ENCODE data around the gene CIB1.
A peak's percentile ranks its signal among the peaks of the same experiment; 100 is the strongest.
"Not testable (repeated sequence)": the region's sequence is repeated elsewhere in the genome, so short reads cannot be mapped to it uniquely, and the experiment has no call there.

Gene CIB1

GRCh38 chr15:90233387-90234095 is at the start of gene CIB1:
CIB1 (minus strand) TSS chr15:90233941; CDS start chr15:90233885, 56 bp downstream.
- Histone ChIP-seq H3K36me3 (ENCODE audit: insufficient read depth, low read length) (peaks cover 3% of the 10 kb centered on the region; the same call in 1 of the 2 replicates), H3K79me2 (ENCODE audit: control insufficient read depth, insufficient read depth, low read length, unreplicated experiment) (peaks cover 16% of the 10 kb centered on the region), H2AFZ (ENCODE audit: low read length, unreplicated experiment) (peak within 1 kb of the TSS; percentile 26), H3K27me3 (ENCODE audit: insufficient read depth, low read length) (no peaks in the 10 kb centered on the region), H3K27ac (ENCODE audit: low read depth, low read length) (peak within 1 kb of the TSS; percentile 68), H3K4me1 (ENCODE audit: control insufficient read depth, insufficient read depth, low read length, unreplicated experiment) (peaks cover 5% of the 10 kb centered on the region), H3K4me3 (ENCODE audit: low read depth, low read length) (peak within 1 kb of the TSS; percentile 77)

DNA sequence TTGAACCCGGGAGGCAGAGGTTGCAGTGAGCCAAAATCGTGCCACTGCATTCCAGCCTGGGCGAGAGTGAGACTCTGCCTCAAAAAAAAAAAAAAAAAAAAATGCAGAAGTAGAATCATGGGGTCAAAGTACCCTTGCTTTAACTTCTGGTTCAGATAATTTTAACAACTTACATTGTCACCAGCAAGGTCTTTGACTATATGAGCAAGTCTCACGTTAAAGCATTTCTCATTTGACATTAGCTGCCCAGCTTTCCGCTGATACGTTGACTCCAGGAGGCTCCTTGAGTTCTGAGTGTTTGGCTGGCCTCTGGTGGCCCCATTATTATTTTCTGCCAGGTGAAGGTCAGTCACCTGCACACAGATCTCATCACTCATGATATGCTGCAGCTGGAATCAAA is 47.9 kb upstream of the CIB1 start:
- H2AFZ ChIP-seq (ENCODE audit: low read length, unreplicated experiment); H3K36me3 ChIP-seq (ENCODE audit: insufficient read depth, low read length); H3K4me1 ChIP-seq (ENCODE audit: control insufficient read depth, insufficient read depth, low read length, unreplicated experiment); H3K27ac ChIP-seq (ENCODE audit: low read depth, low read length); H3K79me2 ChIP-seq (ENCODE audit: control insufficient read depth, insufficient read depth, low read length, unreplicated experiment); H3K4me3 ChIP-seq (ENCODE audit: low read depth, low read length); H3K27me3 ChIP-seq (ENCODE audit: insufficient read depth, low read length): not testable (repeated sequence)

GRCh38 chr15:90280743-90281142 is 47.0 kb upstream of the CIB1 start:
- H3K27ac ChIP-seq (ENCODE audit: low read depth, low read length); H3K4me1 ChIP-seq (ENCODE audit: control insufficient read depth, insufficient read depth, low read length, unreplicated experiment); H3K36me3 ChIP-seq (ENCODE audit: insufficient read depth, low read length); H2AFZ ChIP-seq (ENCODE audit: low read length, unreplicated experiment); H3K4me3 ChIP-seq (ENCODE audit: low read depth, low read length); H3K79me2 ChIP-seq (ENCODE audit: control insufficient read depth, insufficient read depth, low read length, unreplicated experiment); H3K27me3 ChIP-seq (ENCODE audit: insufficient read depth, low read length): not testable (repeated sequence)

DNA sequence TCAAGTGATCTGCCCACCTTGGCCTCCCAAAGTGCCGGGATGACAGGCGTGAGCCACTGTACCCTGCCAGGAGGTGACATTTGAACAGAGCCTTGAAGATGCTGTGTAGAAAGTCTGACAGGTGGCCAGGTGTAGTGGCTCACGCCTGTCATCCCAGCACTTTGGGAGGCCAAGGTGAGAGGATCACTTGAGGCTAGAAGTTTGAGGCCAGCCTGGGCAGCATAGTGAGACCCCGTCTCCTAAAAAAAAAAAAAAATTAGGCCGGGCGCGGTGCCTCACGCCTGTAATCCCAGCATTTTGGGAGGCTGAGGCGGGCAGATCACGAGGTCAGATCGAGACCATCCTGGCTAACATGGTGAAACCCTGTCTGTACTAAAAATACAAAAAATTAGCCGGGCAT is 44.7 kb upstream of the CIB1 start:
- H3K36me3 ChIP-seq (ENCODE audit: insufficient read depth, low read length); H3K4me3 ChIP-seq (ENCODE audit: low read depth, low read length); H3K79me2 ChIP-seq (ENCODE audit: control insufficient read depth, insufficient read depth, low read length, unreplicated experiment); H2AFZ ChIP-seq (ENCODE audit: low read length, unreplicated experiment); H3K27ac ChIP-seq (ENCODE audit: low read depth, low read length); H3K4me1 ChIP-seq (ENCODE audit: control insufficient read depth, insufficient read depth, low read length, unreplicated experiment); H3K27me3 ChIP-seq (ENCODE audit: insufficient read depth, low read length): not testable (repeated sequence)

DNA sequence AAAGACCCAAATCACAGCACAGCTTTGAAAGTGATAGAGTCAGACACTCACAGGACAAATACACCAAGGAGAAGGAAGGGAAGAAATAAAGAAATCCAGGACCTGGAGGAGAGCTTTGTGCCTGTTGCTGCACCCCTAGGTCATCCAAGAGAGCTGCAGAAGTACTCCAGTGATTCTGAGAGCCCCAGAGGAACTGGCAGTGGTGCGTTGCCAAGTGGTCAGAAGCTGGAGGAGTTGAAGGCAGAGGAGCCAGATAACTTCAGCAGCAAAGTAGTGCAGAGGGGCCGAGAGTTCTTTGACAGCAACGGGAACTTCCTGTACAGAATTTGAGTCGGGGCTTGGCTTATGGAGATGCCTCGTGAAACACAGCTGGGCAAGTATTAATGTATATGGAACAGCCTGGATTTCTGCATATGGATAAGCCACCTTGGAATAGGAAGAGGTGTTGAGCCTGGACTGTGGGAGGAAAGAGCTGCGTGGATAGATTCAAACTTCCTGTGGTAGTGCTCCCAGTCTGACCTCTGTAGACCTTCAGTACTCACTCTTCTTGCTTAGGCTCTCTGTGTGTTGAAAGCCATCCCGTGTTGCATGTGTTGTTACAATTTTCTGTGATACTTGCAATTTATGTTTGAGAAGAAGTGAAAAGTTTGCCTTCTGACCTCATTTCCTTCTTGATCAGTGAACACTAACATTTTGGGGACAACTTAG is 37.9 kb upstream of the CIB1 start:
- Histone ChIP-seq H3K4me3 (ENCODE audit: low read depth, low read length) (no peak overlapping the region), H3K79me2 (ENCODE audit: control insufficient read depth, insufficient read depth, low read length, unreplicated experiment) (peaks cover 44% of the 10 kb centered on the region), H2AFZ (ENCODE audit: low read length, unreplicated experiment) (no peak overlapping the region), H3K36me3 (ENCODE audit: insufficient read depth, low read length) (peaks cover 9% of the 10 kb centered on the region; the same call in 1 of the 2 replicates), H3K27ac (ENCODE audit: low read depth, low read length) (no peak overlapping the region), H3K27me3 (ENCODE audit: insufficient read depth, low read length) (no peaks in the 10 kb centered on the region), H3K4me1 (ENCODE audit: control insufficient read depth, insufficient read depth, low read length, unreplicated experiment) (peaks cover 18% of the 10 kb centered on the region)

- peaks cover 19% of the 10 kb centered on the region for H3K4me1 ChIP-seq (ENCODE audit: control insufficient read depth, insufficient read depth, low read length, unreplicated experiment)
- H3K36me3 ChIP-seq (ENCODE audit: insufficient read depth, low read length): peaks cover 9% of the 10 kb centered on the region; the same call in 1 of the 2 replicates
- H3K27ac ChIP-seq (ENCODE audit: low read depth, low read length): no peak overlapping the region
- no peaks in the 10 kb centered on the region for H3K27me3 ChIP-seq (ENCODE audit: insufficient read depth, low read length)
- no peak overlapping the region for H3K4me3 ChIP-seq (ENCODE audit: low read depth, low read length)
- H2AFZ ChIP-seq (ENCODE audit: low read length, unreplicated experiment): no peak overlapping the region
- H3K79me2 ChIP-seq (ENCODE audit: control insufficient read depth, insufficient read depth, low read length, unreplicated experiment): peaks cover 54% of the 10 kb centered on the region
Observed at GRCh38 chr15:90270502-90271150, 36.9 kb upstream of the CIB1 start.

DNA sequence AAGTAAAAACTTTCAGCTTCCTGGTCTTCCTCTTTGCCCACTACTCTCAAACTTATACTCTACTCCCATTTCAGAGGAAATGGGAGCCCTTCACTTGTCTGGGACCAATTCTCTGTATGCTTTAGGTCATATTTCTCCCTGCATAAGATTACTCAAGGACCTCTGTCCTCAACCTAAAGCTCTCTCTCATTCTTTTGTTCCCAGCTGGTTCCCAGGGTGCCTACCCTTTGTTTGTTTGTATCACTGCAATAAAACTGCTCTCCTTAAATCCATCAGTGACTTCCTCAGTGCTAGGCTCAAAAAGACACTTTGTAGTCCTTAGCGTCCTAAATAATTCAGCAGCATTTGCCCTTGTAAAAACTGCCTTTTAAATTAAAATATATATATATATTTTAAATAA is 34.7 kb upstream of the CIB1 start:
- Histone ChIP-seq H3K36me3 (ENCODE audit: insufficient read depth, low read length) (peaks cover 9% of the 10 kb centered on the region; the same call in 1 of the 2 replicates), H2AFZ (ENCODE audit: low read length, unreplicated experiment) (no peak overlapping the region), H3K27me3 (ENCODE audit: insufficient read depth, low read length) (no peaks in the 10 kb centered on the region), H3K4me3 (ENCODE audit: low read depth, low read length) (0 out of 2 replicates have a peak overlapping the region, but pooled peaks have one; percentile 94), H3K4me1 (ENCODE audit: control insufficient read depth, insufficient read depth, low read length, unreplicated experiment) (peaks cover 30% of the 10 kb centered on the region), H3K79me2 (ENCODE audit: control insufficient read depth, insufficient read depth, low read length, unreplicated experiment) (peaks cover 57% of the 10 kb centered on the region), H3K27ac (ENCODE audit: low read depth, low read length) (no peak overlapping the region)

GRCh38 chr15:90266485-90266884 is 32.7 kb upstream of the CIB1 start:
- H3K27ac ChIP-seq (ENCODE audit: low read depth, low read length): peak overlapping the region; percentile 84
- no peaks in the 10 kb centered on the region for H3K27me3 ChIP-seq (ENCODE audit: insufficient read depth, low read length)
- H3K36me3 ChIP-seq (ENCODE audit: insufficient read depth, low read length): 0 out of 2 replicates have a peak, but pooled peaks cover 5% of the 10 kb centered on the region
- peak overlapping the region; percentile 94 for H3K4me3 ChIP-seq (ENCODE audit: low read depth, low read length)
- H2AFZ ChIP-seq (ENCODE audit: low read length, unreplicated experiment): peak overlapping the region; percentile 87
- H3K79me2 ChIP-seq (ENCODE audit: control insufficient read depth, insufficient read depth, low read length, unreplicated experiment): peaks cover 52% of the 10 kb centered on the region
- H3K4me1 ChIP-seq (ENCODE audit: control insufficient read depth, insufficient read depth, low read length, unreplicated experiment): peaks cover 40% of the 10 kb centered on the region

- Histone ChIP-seq H3K79me2 (ENCODE audit: control insufficient read depth, insufficient read depth, low read length, unreplicated experiment) (peaks cover 48% of the 10 kb centered on the region), H2AFZ (ENCODE audit: low read length, unreplicated experiment) (peak overlapping the region; percentile 87), H3K27me3 (ENCODE audit: insufficient read depth, low read length) (no peaks in the 10 kb centered on the region), H3K27ac (ENCODE audit: low read depth, low read length) (peak overlapping the region; percentile 84), H3K4me3 (ENCODE audit: low read depth, low read length) (peak overlapping the region; percentile 94), H3K36me3 (ENCODE audit: insufficient read depth, low read length) (0 out of 2 replicates have a peak, but pooled peaks cover 5% of the 10 kb centered on the region), H3K4me1 (ENCODE audit: control insufficient read depth, insufficient read depth, low read length, unreplicated experiment) (peaks cover 42% of the 10 kb centered on the region)
Observed at GRCh38 chr15:90266061-90266431, 32.3 kb upstream of the CIB1 start.

GRCh38 chr15:90265271-90266060 is 31.7 kb upstream of the CIB1 start, which contains the start of gene NGRN:
NGRN (plus strand) TSS chr15:90265672; CDS start chr15:90265713, 41 bp downstream.
- Histone ChIP-seq H3K4me1 (ENCODE audit: control insufficient read depth, insufficient read depth, low read length, unreplicated experiment) (peaks cover 42% of the 10 kb centered on the region), H3K36me3 (ENCODE audit: insufficient read depth, low read length) (0 out of 2 replicates have a peak, but pooled peaks cover 5% of the 10 kb centered on the region), H3K79me2 (ENCODE audit: control insufficient read depth, insufficient read depth, low read length, unreplicated experiment) (peaks cover 47% of the 10 kb centered on the region), H3K27ac (ENCODE audit: low read depth, low read length) (peak within 1 kb of the TSS; percentile 84), H2AFZ (ENCODE audit: low read length, unreplicated experiment) (peak within 1 kb of the TSS; percentile 87), H3K4me3 (ENCODE audit: low read depth, low read length) (peak within 1 kb of the TSS; percentile 94), H3K27me3 (ENCODE audit: insufficient read depth, low read length) (no peaks in the 10 kb centered on the region)
